PC-3 (cell line): ENCODE measurements around the gene SH3RF1.

Experiments
- CTCF ChIP-seq: fragments of 300-600 bp; sonication (generic); conservative IDR thresholded peaks from 2 replicates; pipeline ENCODE4 v1.5.1; 2017; ENCODE audit warnings: antibody characterized with exemption, low read depth, mild to moderate bottlenecking, low read length
- EZH2phosphoT487 ChIP-seq: fragments of 300-600 bp; sonication (generic); IDR thresholded peaks from 2 replicates; pipeline ENCODE4 v1.6.1; 2018; ENCODE audit warnings: mild to moderate bottlenecking, antibody characterized with exemption, low read length, borderline replicate concordance

GRCh38 chr4:169148885-169149284 lies 121.9 kb downstream of the SH3RF1 start:
- TF ChIP-seq CTCF (no peak), EZH2phosphoT487 (no peak)
